B cell (primary cell): ENCODE data around the gene CGRRF1. TPM values are rescaled to one million over a fixed set of nuclear protein-coding genes. Genes with fewer than 3 reads are reported as not detected.

Source experiments
- ATAC-seq: fragments of 200-7000 bp; cut with Tn5 transposase; one replicate; pipeline ENCODE4 v1.10.0; 2021; ENCODE audit warnings: low read depth, mild to moderate bottlenecking, moderate number of reproducible peaks, moderate library complexity
- CTCF ChIA-PET: fragments of 350-600 bp; sonication (Branson Sonifier 250); formaldehyde crosslinking; loops from one replicate; lab custom pipeline; 2021; ENCODE audit warnings: antibody characterized with exemption, inconsistent platforms; lab: Charles Lee
- POLR2A ChIA-PET: fragments of 350-600 bp; sonication (Branson Sonifier 250); formaldehyde crosslinking; loops from one replicate; lab custom pipeline; 2021; ENCODE audit warnings: antibody characterized with exemption; lab: Charles Lee
- DNase-seq: peaks from one replicate; pipeline ENCODE4 v3.0.0; 2013
- H2AFZ ChIP-seq: 2 replicates; pipeline ENCODE4 v1.6.1; 2012; ENCODE audit warnings: mild to moderate bottlenecking, low read depth, low read length; ENCODE audit not compliant: insufficient read depth, poor library complexity, severe bottlenecking
- H3K27ac ChIP-seq, 2 donors: 1 replicate in 1 of 2; 2 replicates in 1 of 2; pipeline ENCODE4 v1.5.1; 2012 to 2013; ENCODE audit warnings: low read length in 2 of 2, mild to moderate bottlenecking in 2 of 2, moderate library complexity in 1 of 2
- H3K27me3 ChIP-seq, 4 experiments: fragments of 200-600 bp in 1 of 4; sonication (generic) in 1 of 4; replicated peaks in 1 of 4; 1 replicate in 2 of 4; 2 replicates in 2 of 4; pipeline versions ENCODE4 v1.6.1 to v1.7.0; 2013 to 2016; ENCODE audit warnings: low read length in 3 of 4, mild to moderate bottlenecking in 2 of 4, mixed read lengths in 1 of 4, moderate library complexity in 1 of 4; ENCODE audit not compliant: insufficient read depth in 4 of 4, control insufficient read depth in 3 of 4; ENCODE audit errors: control extremely low read depth in 1 of 4
- H3K36me3 ChIP-seq, 2 experiments: replicated peaks in 1 of 2; 1 replicate in 1 of 2; 2 replicates in 1 of 2; pipeline versions ENCODE4 v1.6.1 to v1.7.1; 2013; ENCODE audit warnings: low read length in 1 of 2; ENCODE audit not compliant: insufficient read depth in 2 of 2, control insufficient read depth in 1 of 2; ENCODE audit errors: control extremely low read depth in 1 of 2, extremely low read depth in 1 of 2
- H3K4me1 ChIP-seq, 2 donors: fragments of 200-600 bp in 1 of 2; sonication (generic) in 1 of 2; 1 replicate in 1 of 2; 2 replicates in 1 of 2; pipeline versions ENCODE4 v1.5.1 to v1.6.1; 2013 to 2017; ENCODE audit warnings: low read length in 2 of 2; ENCODE audit not compliant: control insufficient read depth in 2 of 2, insufficient read depth in 2 of 2
- H3K4me2 ChIP-seq: replicated peaks from 2 replicates; pipeline ENCODE3; 2012; ENCODE audit warnings: mild to moderate bottlenecking, low read depth, low read length; ENCODE audit not compliant: poor library complexity, severe bottlenecking
- H3K4me3 ChIP-seq, 5 experiments: fragments of 200-600 bp in 1 of 5; sonication (generic) in 1 of 5; 1 replicate in 3 of 5; 2 replicates in 2 of 5; pipeline versions ENCODE4 v1.5.1 to v1.7.0; 2011 to 2016; ENCODE audit warnings: low read length in 4 of 5, mild to moderate bottlenecking in 4 of 5, low read depth in 2 of 5, control low read depth in 1 of 5, moderate library complexity in 1 of 5; ENCODE audit not compliant: insufficient read depth in 1 of 5; ENCODE audit errors: control extremely low read depth in 1 of 5, extremely low read depth in 1 of 5
- H3K79me2 ChIP-seq: fragments of 200-600 bp; sonication (generic); one replicate; pipeline ENCODE4 v1.6.0; 2016; ENCODE audit warnings: low read length; ENCODE audit not compliant: control insufficient read depth, insufficient read depth
- H3K9ac ChIP-seq: fragments of 200-600 bp; sonication (generic); 2 replicates; pipeline ENCODE4 v1.6.1; 2017; ENCODE audit warnings: mild to moderate bottlenecking, low read length, moderate library complexity
- H3K9me3 ChIP-seq, 3 donors: one replicate each; pipeline versions ENCODE4 v1.6.1 to v1.7.1; 2013; ENCODE audit warnings: low read length in 2 of 3; ENCODE audit not compliant: control insufficient read depth in 2 of 3, insufficient read depth in 1 of 3; ENCODE audit errors: control extremely low read depth in 1 of 3
- H4K20me1 ChIP-seq: 2 replicates; pipeline ENCODE4 v1.6.0; 2012; ENCODE audit warnings: mild to moderate bottlenecking, low read length; ENCODE audit not compliant: insufficient read depth, control insufficient read depth, poor library complexity, severe bottlenecking
- H3K27ac Mint-ChIP-seq: one replicate; pipeline ENCODE4 v1.8.0; 2021; ENCODE audit warnings: mixed read lengths
- H3K27me3 Mint-ChIP-seq: one replicate; pipeline ENCODE4 v1.8.0; 2021; ENCODE audit warnings: mixed read lengths
- H3K4me1 Mint-ChIP-seq: one replicate; pipeline ENCODE4 v1.8.0; 2021; ENCODE audit warnings: mixed read lengths
- H3K4me3 Mint-ChIP-seq: one replicate; pipeline ENCODE4 v1.8.0; 2021; ENCODE audit warnings: mixed read lengths
- H3K9me3 Mint-ChIP-seq: one replicate; pipeline ENCODE4 v1.8.0; 2022; ENCODE audit warnings: mixed read lengths; ENCODE audit not compliant: insufficient read depth
- CTCF ChIP-seq: fragments of 200-600 bp; IDR thresholded peaks from one replicate; pipeline ENCODE4 v1.8.0; 2022; ENCODE audit warnings: antibody characterized with exemption, mild to moderate bottlenecking
- EZH2 ChIP-seq: IDR thresholded peaks from 2 replicates; pipeline ENCODE4 v1.6.1; 2012; ENCODE audit warnings: borderline replicate concordance, low read depth, mild to moderate bottlenecking, moderate library complexity, low read length; ENCODE audit not compliant: insufficient read depth, poor library complexity, severe bottlenecking
- WGBS: methylation state at CpG from one replicate; pipeline ENCODE4 v1.1.5; 2013; ENCODE audit warnings: missing lambda C conversion rate; ENCODE audit not compliant: insufficient coverage; 5-methylcytosine and 5-hydroxymethylcytosine counted together
- intact Hi-C: fragments of 100-400 bp; cut with micrococcal nuclease; formaldehyde crosslinking; loops from one replicate; pipeline ENCODE4 v1.10.0; 2022
- polyA plus RNA-seq: library from polyadenylated mRNA; depleted of rRNA; stranded (reverse); fragments of >200 nt; gene quantifications from 2 replicates; pipeline ENCODE4 v1.2.3, GENCODE V29; 2012
- total RNA-seq, 2 donors: library from RNA; stranded (reverse); fragments of 120-200 nt in 1 of 2; gene quantifications; 1 replicate in 1 of 2; 2 replicates in 1 of 2; pipeline versions ENCODE4 v1.2.3 to v1.2.4, GENCODE V29; 2013 to 2022

CGRRF1 gene
- total and polyA plus RNA-seq, 2 donors (not counting 1 experiment from before 2014, with no cell fraction given): 10.0 to 15.8 TPM

DNA sequence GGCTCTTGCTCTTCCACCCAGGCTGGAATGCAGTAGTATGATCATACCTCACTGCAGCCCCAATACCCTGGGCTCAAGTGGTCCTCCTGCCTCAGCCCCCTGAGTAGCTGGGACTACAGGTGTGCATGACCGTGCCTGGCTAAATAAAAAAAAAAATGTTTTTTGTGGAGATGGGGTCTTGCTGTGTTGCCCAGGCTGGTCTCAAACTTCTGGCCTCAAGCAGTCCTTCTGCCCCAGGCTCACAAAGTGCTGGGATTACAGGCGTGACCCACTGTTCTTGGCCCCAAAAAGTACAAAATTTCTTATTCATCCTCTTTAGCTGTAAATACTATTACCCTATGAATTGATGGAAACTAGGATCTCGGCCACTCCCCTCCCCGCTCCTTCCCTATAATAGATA is 14.7 kb downstream of the CGRRF1 start:
- Histone ChIP-seq H3K9me3 (no peaks in the 10 kb centered on the region), H3K4me3 (no peak overlapping the region), H3K36me3 (peaks cover 3 to 29% of the 10 kb centered on the region in 2 experiments), H2AFZ (no peak overlapping the region), H3K79me2 (peaks cover 16% of the 10 kb centered on the region), H4K20me1 (peaks cover 2% of the 10 kb centered on the region), H3K27ac (no peak overlapping the region), H3K4me1 (no peaks in the 10 kb centered on the region), H3K27me3 (no peaks in the 10 kb centered on the region), H3K9ac (no peak overlapping the region), H3K4me2 (no peak overlapping the region)
- H3K9me3 Mint-ChIP-seq: no peaks in the 10 kb centered on the region
- H3K27ac Mint-ChIP-seq: no peak overlapping the region
- POLR2A ChIA-PET: no interaction called here
- no peak for TF ChIP-seq CTCF
- no peak for TF ChIP-seq EZH2
- no peak overlapping the region for H3K4me3 Mint-ChIP-seq
- CTCF ChIA-PET: no interaction called here
- no peaks in the 10 kb centered on the region for H3K27me3 Mint-ChIP-seq
- no peaks in the 10 kb centered on the region for H3K4me1 Mint-ChIP-seq
- DNase-seq (no peak), ATAC-seq (no peak)
- intact Hi-C loops: no loop called here
- no CpG with 5 or more reads among the region's 4 CpGs for WGBS

DNA sequence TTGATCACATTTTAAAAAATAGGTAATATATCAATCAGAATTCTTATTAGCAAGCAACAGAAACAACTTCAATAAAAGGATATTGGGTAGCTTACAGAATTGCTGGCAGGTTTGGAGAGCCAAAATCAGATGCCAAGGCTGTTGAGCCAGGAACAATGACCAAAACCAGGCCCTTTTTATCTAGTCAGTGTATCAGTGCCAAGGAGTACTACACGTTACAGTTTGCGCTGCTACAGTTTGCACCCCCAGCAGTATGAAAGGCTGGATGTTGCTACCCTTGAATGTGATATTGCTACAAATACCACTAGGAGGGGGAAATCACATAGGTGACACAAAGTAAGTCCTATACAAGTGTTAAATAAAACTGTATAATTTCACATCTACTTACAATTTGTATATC is 19.3 kb downstream of the CGRRF1 start:
- intact Hi-C loops: no loop called here

More for the DNA sequence above, 19.3 kb downstream of the CGRRF1 start:
- TF ChIP-seq CTCF: no peak
- no peak for TF ChIP-seq EZH2
- Mint-ChIP-seq H3K4me1 (peaks cover 10% of the 10 kb centered on the region), H3K27ac (no peak overlapping the region), H3K9me3 (no peaks in the 10 kb centered on the region), H3K27me3 (no peaks in the 10 kb centered on the region), H3K4me3 (no peak overlapping the region)
- ATAC-seq: no peak
- peaks cover 5 to 18% of the 10 kb centered on the region in 2 experiments for H3K36me3 ChIP-seq
- ChIA-PET CTCF (interaction anchor here (0.8 kb wide), 1 partner anchor 245 kb away, joined by 4 read pairs; no protein-coding TSS in a partner anchor), POLR2A (no interaction called here)
- WGBS: no CpG with 5 or more reads among the region's 2 CpGs
- no peak overlapping the region for H3K27ac ChIP-seq
- no peaks in the 10 kb centered on the region for H4K20me1 ChIP-seq
- H3K27me3 ChIP-seq: no peaks in the 10 kb centered on the region
- H3K4me1 ChIP-seq: peaks cover 0 to 5% of the 10 kb centered on the region in 2 donors
- H3K4me2 ChIP-seq: no peak overlapping the region
- no peak overlapping the region for H3K4me3 ChIP-seq
- no peaks in the 10 kb centered on the region for H3K9me3 ChIP-seq
- no peak overlapping the region for H2AFZ ChIP-seq
- peaks cover 1% of the 10 kb centered on the region for H3K79me2 ChIP-seq
- DNase-seq: no peak
- no peak overlapping the region for H3K9ac ChIP-seq
